Measurements from ENCODE around the gene PORCN.
"Not testable (repeated sequence)": the region's sequence is repeated elsewhere in the genome, so short reads cannot be mapped to it uniquely, and the experiment has no call there.

PORCN gene

DNA sequence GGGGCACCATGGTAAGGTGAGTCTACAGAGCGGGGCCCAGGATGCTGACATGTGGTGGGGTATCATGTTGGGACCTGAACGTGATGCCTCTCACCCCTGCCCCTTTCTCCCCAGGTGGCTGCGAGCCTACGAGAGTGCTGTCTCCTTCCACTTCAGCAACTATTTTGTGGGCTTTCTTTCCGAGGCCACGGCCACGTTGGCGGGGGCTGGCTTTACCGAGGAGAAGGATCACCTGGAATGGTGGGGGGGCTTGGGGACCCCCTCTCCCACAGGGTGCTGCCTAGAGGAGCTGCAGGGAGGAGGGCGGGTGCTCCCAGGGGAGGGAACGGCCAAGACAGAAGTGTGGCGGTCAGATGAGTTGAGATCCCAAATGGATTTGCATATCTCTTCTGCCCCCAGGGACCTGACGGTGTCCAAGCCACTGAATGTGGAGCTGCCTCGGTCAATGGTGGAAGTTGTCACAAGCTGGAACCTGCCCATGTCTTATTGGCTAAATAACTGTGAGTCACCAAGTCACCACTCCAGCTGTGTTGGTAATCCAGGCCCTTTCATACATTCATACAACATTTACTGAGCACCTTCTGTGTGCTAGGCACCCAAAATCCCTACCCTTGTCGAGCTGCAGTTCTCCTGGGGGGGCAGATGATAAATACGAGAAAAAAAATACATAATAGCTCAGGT, 5.5 kb downstream of the PORCN start:
- no peak for DNase-seq

DNA sequence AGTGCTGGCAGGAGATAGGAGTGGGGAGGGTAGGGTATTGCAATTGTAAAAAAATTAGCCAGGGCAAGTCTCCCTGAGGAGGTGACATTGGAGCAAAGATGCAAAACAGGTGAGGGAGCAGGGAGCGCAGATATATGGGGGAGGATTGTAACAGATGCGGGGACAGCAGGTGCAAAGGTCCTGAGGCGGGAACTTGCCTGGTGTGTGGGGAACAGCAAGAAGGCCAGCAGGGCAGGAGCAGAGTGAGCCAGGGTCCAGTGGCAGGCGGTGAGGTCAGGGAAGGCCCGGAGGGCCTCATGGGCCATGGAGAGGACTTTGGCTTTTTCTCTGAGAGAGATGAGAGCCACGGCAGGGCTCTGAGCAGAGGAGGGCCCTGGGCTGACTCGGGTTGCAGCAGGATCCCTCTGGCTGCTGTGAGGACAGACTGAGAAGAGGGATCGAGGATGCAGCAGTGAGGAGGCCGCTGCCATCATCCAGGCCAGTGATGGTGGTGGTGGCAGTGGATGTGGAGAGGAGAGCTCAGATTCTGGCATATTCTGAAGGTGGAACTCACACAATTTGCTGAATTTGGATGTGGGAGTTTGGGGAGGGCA, 6.2 kb downstream of the PORCN start:
- no peak for DNase-seq

DNA sequence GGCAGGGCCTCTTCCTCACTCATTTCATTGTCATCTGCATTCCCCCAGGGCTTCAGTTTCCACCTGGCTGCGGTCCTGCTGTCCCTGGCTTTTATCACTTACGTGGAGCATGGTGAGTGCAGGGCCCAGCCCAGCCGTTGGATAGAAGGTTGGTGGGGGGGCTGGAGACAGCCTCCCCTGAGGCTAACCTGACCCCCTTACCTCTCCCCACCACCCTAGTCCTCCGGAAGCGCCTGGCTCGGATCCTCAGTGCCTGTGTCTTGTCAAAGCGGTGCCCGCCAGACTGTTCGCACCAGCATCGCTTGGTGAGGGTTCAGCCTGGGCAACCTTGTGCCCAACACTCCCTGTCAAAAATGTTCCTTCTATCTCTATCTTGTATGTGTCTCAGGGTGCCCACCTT, 7.0 kb downstream of the PORCN start:
- no peak for DNase-seq

DNA sequence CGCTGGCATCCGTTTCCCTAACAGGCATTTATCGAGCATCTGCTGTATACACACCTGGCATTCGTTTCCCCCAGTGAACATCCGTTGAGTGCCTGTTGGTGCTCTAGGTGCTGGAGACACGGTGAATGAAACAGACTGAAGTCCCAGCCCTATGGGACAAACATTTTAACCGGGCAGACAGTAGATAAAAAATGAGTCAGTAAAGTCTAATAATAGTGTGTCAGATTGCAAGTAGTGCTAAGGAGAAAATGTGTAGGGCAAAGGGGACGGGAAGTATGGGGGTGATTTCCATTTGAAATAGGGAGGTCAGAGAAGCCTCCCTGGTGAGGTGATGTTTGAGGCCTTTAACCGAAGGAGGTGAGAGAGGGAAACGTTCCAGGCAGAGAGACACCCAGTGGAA, 7.5 kb downstream of the PORCN start:
- no peak for DNase-seq

DNA sequence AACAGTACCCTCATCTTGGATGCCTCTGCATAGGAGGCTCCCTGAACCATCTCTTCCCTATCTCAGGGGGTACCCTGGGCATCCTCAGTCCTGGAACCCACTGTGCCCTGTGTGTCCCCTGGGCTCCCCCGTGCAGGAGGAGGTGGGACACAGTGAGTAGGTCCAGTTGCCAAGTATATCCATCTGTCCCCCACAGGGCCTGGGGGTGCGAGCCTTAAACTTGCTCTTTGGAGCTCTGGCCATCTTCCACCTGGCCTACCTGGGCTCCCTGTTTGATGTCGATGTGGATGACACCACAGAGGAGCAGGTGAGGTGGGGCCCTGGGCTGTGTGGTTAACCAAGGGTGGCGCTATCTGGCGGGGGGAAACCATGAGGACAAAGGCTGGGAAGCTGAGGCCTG, 8.2 kb downstream of the PORCN start:
- DNase-seq: no peak

DNA sequence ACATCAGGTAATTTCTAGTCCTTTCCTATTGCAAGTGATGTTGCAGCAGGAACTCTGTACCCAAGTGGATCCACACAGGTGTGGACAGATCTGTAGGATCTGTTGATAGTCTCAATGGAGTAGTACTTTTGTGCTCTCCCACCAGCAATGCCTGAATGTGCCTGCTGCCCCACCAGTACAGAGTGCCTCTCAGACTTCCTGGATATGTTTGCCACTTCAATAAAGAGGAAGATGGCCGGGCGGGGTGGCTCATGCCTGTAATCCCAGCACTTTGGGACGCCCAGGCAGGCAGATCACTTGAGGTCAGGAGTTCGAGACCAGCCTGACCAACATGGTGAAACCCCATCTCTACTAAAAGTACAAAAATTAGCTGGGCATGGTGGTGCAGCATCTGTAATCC, 10.7 kb downstream of the PORCN start:
- not testable (repeated sequence) for DNase-seq

DNA sequence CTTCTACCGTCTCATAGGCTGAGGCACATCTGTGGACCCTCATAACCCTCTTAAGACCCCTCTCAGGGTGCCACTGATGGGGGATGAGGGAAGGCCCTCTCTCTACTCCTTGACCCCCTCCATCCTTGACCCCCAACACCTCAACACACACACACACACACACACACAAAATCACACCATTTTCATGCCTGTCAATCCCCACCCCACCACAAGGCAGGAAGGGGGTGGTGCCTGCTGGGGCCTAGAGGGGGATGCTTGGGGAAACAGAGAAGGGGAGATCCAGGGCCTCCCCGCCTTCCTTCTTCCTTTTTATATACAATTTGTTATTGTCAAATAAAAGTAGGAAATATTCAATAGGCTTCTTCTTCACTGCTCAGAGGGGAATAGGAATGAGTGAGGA, 11.7 kb downstream of the PORCN start:
- no peak for DNase-seq

DNA sequence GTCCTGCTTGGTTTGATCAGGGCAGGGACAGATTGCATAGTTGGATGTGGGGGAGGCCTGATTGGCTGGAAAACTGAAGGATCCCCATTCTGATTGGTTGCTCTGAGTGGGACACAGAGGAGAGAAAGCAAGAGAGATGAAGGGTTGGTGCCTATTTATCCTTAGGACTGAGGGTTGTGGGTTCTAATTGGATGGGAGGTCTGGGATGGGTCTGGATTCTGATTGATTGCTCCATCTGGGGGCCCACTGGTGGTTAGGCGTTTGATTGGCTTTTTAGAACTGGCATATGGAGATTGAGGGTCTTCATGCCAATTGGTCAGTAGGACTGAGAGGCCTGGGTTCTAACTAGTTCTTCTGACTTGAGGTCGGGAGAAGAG, 12.2 kb downstream of the PORCN start:
- no peak for DNase-seq

DNA sequence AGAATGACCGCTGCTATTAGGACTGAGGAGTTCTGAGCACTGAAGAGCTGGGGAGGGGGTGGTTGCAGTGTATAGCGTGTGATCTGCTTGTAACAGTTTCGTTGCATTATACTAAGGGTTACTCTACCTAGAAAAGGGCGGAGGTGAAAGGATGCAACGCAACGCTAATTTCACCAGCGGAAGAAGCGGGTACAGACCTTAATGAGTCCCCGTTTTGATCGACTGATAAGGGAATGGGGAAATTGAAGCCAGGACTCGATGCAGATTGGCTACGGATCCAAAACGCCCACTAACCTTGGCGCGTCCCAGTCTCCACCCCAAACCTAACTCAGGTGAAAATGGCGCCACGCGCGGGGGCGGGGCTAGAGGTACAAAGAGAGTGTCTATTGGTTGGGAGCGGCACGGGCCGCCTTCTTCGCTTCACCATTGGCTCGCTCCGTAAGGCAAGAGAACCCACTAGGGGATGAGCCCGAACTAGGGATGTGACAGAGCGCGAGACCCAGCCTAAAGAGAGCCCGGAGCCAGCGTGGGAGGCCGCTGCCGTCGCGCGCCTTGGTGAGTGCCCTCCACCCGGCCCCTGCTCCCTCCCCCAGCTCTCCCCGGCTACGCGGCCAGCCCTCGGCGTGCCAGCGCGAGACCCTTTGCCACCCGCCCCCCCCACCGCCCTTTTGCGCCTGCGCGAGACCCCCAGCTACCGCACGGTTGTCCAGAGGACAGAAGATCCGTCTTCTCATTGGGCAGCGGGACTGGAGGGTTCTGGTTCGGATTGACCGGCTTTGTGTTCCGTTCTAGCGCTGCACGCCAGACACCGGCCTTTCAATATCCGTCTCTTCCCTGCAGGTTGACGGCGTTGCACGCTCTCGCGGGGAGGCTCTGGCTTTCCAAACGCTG, 12.8 kb downstream of the PORCN start, which contains the start of gene EBP:
Gene EBP, plus strand, starts transcription at position 456 of the 891 bp plus-strand sequence. CDS start 1,964 bp downstream, outside the sequence.
- DNase-seq: peak; percentile 94

DNA sequence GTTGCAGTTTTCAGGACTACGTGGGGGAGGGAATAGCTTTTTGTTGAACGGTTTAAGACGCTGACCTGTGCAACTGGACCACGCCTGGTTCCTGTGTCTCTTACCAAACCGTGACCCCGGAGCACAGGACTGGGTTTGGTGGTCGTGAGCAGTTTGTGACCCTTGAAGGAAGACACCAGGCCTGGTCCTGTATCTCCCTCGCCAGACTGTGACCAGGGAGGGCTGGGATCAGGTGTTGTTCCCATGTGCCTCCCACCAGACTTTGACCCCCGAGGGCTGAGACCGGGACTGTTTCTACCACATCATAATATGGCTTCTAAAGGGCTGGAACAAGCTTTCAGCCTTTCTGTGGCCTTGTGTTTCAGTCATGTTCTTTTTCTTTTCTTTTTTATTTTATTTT, 13.5 kb downstream of the PORCN start:
- no peak for DNase-seq

DNA sequence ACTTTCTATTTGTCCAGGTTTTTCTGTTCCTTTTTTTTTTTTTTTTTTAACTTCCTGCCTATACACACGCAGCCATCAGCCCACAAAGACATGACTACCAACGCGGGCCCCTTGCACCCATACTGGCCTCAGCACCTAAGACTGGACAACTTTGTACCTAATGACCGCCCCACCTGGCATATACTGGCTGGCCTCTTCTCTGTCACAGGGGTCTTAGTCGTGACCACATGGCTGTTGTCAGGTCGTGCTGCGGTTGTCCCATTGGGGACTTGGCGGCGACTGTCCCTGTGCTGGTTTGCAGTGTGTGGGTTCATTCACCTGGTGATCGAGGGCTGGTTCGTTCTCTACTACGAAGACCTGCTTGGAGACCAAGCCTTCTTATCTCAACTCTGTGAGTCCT, 14.9 kb downstream of the PORCN start:
- no peak for DNase-seq

DNA sequence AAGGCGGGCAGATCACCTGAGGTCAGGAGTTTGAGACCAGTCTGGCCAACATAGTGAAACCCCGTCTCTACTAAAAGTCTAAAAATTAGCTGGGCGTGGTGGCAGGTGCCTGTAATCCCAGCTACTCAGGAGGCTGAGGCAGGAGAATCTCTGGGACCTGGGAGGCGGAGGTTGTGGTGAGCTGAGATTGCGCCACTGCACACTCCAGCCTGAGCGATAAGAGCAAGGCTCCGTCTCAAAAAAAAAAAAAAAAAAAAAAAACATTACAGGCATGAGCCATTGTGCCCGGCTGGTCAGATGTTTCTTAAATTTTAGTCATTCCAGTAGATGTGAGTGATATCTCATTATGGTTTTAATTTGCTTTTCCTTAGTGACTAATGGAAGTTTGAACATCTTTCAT, 17.1 kb downstream of the PORCN start:
- DNase-seq: not testable (repeated sequence)

DNA sequence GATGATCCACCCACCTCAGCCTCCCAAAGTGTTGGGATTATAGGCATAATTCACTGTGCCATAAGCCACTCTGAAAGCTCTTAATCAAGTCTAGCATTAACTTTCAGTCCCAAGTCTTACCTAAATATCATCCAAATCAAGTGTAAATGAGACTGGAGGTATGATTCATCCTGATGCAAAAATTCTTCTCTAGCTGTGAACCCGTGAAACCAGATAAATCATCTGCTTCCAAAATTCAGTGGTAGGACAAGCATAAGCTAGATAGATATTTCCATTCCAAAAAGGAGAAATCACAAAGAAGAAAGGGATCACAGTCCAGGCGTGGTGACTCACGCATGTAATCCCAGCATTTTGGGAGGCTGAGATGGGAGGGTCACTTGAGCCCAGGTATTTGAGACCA, 21.9 kb downstream of the PORCN start:
- DNase-seq: no peak

DNA sequence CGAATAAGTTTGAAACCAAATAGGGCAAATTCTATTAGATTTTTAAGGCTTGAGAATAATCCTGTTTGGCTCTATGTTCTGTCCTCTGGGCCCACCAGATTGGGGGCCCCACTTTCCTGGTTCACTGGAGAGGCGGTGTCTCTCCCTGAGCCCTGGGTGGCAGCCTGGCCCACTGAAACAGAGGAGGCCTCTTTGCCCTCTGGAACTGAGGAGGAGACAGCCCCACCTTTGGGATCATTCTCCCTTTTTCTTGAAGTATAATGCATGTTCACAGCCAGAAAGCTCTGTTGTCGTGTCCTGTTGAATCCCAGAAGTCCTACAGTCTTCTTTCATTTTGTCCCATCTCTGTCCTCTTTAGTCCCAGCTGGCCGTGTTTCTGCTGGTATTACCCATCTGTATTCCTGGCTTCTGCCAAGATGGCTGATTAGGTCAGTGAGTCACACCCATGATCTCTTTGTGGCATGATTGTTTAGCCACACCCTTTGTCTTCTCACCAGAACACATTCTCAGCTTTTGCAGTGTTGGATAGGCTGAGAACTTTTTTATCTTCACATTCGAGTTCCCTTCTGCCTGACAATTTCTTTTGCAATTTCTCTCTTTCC, 22.7 kb downstream of the PORCN start:
- no peak for DNase-seq

DNA sequence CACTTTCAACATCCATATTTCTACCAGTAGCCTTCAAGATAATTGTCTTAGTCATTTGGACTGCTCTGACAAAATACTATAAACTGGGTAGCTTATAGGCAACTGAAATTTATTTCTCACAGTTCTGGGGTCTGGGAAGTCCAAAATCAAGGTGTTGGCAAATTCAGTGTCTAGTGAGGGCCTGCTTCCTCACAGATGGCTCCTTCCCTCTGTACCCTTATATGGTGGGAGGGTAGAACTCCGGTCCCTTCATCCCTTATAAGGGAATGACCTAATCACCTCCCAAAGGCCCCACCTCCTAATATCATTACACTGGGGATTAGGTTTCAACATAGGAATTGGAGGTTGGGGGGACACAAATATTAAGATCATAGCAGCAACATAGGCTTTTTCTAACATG, 23.4 kb downstream of the PORCN start:
- DNase-seq: no peak

DNA sequence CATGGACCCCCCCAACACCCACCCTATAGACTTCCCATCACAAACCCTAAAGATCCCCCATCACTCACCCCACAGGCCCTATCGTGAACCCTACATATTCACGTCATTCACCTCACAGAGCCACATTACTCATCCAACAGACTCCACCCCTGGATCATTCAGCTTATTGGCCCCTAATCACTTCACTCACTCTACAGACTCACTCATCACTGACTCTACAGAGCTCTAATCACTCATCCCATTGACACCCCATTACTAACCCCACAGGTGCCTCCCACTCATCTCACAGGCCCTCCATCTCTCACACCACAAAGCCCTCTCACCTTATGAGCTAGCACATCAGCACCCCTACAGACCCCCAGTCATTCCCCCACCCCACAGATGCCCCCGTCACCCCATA, 24.4 kb downstream of the PORCN start:
- no peak for DNase-seq

DNA sequence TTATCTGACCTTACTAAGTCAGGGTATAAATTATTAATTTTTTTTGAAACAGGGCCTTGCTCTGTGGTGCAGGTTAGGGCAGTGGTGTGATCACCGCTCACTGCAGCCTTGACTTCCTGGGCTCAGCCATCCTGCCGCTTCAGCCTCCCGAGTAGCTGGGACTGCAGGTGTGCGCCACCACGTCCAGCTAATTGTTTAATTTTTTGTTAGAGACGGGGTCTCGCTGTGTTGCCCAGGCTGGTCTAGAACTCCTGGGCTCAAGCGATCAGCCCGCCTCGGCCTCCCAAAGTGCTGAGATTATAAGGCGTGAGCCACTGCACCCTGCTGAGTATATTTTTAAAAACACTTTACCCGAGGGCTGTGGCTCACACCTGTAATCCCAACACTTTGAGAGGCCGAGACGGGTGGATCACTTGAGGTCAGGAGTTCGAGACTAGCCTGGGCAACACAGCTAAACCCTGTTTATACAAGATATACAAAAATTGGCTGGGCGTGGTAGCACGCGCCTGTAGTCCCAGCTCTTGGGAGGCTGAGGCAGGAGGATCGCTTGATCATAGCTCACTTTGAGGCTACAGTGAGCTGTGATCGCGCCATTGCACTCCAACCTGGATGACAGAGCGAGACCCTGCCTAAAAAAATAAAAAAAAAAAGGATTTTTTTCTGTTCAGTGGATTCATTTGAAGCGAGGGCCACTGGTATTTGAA, 30.0 kb downstream of the PORCN start:
- no peak for DNase-seq

DNA sequence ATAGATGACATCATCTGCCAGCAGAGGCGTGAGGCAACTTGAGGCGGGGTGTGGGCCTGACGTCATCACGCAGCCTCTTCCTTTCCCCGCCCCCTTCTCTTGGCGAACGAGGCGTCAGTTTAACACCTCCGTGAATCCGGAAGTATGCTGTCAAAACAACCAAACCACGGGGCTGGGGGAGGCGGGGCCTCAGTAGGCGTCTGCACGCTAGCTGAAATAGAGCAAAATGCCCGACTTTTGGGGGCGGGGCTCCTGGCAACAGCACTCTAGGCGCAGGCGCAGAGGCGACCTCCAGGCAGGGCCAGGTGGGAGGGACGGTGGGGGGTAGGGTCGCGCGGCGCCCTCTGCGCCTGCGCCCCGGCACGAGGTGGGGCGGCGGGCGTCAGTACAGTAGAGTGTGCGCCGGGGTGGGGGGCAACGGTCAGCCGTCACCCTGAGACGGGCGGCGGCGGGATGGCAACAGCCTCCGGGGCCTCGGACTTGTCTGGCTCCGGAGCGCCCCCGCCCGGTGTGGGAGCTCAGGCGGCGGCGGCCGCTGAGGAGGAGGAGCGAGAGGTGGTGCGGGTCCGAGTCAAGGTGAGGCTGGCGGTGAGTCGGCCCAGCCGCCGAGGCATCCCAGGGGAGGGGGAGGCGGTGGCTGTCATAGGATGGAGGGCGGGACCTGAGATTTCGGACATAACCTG, 30.7 kb downstream of the PORCN start, which contains the start of gene TBC1D25:
Gene TBC1D25, plus strand, starts transcription at position 370 of the 683 bp plus-strand sequence. Its CDS starts 84 bp downstream, at position 454.
- peak; percentile 93 for DNase-seq

DNA sequence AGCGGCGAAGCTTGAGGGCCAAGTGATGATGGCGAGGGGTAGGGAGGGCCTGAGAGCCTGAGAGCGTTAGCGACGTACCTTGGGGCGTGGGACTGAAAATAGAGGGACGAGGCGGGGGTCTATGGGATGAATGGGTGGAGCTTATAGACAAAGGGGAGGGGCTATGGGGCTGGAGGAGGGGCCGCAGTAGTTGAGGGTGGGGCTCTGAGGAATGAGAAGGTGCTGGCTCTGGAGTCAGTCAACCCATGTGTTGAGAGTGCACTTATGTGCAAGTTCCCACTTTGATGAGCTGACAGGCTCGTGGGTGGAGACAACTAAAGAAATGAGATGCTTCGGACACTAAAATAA, 31.2 kb downstream of the PORCN start:
- no peak for DNase-seq

DNA sequence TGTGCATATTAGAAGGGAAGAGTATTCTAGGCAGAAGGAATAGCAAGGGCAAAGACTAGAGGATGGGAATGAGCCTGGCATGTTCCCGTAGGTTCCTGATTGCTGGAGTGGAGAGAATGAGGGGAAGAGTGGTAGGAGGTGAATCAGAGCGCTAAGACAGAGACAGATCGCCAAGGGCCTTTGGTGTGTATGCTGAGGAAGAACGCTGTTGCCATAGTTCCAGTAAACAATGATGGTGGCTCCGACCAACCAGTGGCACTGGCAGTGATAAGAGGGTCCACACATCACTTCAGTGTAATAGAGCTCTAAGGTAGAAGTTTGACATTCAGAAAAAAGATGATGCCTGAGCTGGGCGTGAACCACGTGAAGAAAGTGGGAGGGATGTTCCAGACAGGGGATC, 31.7 kb downstream of the PORCN start:
- no peak for DNase-seq

DNA sequence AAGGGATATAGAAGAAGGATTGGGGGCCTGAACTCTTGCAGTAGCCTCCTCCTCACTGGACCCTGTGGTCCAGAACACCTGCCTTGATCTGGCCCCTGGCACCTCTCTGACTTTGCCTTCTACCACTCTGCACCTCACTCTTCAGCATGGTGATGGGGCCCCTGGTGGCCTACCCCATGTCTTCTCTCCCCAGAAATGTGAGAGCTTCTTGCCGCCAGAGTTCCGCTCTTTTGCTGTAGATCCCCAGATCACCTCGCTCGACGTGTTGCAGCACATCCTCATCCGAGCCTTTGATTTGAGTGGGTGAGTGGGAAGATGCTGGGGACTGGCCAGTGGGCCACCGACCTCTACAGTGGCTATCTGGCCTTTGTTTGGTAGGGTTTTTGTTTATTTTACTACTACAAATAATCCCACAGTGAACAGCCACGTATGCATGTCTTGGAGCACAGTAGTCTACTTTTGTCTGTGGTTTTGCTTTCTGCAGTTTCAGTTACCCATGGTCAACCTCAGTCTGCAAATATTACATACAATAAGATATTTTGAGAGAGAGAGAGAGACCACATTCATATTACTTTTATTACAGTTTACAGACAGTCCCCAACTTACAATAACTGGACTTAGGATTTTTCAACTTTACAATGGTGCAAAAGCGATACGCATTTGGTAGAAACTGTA, 32.5 kb downstream of the PORCN start:
- DNase-seq: no peak

DNA sequence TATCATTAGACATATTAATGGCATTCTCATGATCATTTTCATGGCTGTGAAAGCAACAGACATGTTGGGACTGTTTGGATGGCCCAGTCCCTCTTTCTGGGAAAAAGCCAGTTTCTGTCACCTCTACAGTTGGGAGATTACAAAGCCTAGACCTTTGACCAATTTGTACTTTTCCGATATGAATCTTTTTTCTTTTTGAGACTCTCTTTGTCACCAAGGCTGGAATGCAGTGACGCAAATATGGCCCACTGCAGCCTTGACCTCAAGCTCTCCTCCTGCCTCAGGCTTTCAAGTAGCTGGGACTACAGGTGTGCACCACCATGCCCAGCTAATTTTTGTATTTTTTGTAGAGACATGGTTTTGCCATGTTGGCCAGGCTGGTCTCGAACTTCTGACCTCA, 40.1 kb downstream of the PORCN start:
- no peak for DNase-seq
